ENCODE measurements around the gene ACTA2.

The ACTA2 gene

GRCh38 chr10:88893611-88894010 is 59.0 kb downstream of the ACTA2 start:
- Histone ChIP-seq H3K27ac (ENCODE audit: low read depth, low read length) (no peak overlapping the region), H3K4me1 (ENCODE audit: control insufficient read depth, insufficient read depth, low read length) (peaks cover 21% of the 10 kb centered on the region), H3K9ac (ENCODE audit: low read length) (no peak overlapping the region), H3K9me3 (ENCODE audit: control insufficient read depth, insufficient read depth, low read depth, low read length) (no peaks in the 10 kb centered on the region), H3K27me3 (ENCODE audit: control insufficient read depth, insufficient read depth, low read length) (no peaks in the 10 kb centered on the region; the same call in 1 of the 2 replicates), H3K4me3 (ENCODE audit: low read depth, low read length) (no peak overlapping the region), H3K36me3 (ENCODE audit: control insufficient read depth, insufficient read depth, low read length) (no peaks in the 10 kb centered on the region)

- no peaks in the 10 kb centered on the region; the same call in 1 of the 2 replicates for H3K27me3 ChIP-seq (ENCODE audit: control insufficient read depth, insufficient read depth, low read length)
- no peaks in the 10 kb centered on the region for H3K36me3 ChIP-seq (ENCODE audit: control insufficient read depth, insufficient read depth, low read length)
- no peak overlapping the region for H3K9ac ChIP-seq (ENCODE audit: low read length)
- H3K4me3 ChIP-seq (ENCODE audit: low read depth, low read length): no peak overlapping the region
- no peaks in the 10 kb centered on the region for H3K9me3 ChIP-seq (ENCODE audit: control insufficient read depth, insufficient read depth, low read depth, low read length)
- H3K27ac ChIP-seq (ENCODE audit: low read depth, low read length): no peak overlapping the region
- H3K4me1 ChIP-seq (ENCODE audit: control insufficient read depth, insufficient read depth, low read length): peaks cover 16% of the 10 kb centered on the region
These were observed 60.2 kb downstream of the ACTA2 start for GRCh38 chr10:88892222-88892967.

GRCh38 chr10:88890681-88891381 is 61.7 kb downstream of the ACTA2 start:
- H3K9ac ChIP-seq (ENCODE audit: low read length): no peak overlapping the region
- no peak overlapping the region for H3K4me3 ChIP-seq (ENCODE audit: low read depth, low read length)
- H3K4me1 ChIP-seq (ENCODE audit: control insufficient read depth, insufficient read depth, low read length): peaks cover 10% of the 10 kb centered on the region
- H3K27ac ChIP-seq (ENCODE audit: low read depth, low read length): no peak overlapping the region
- H3K27me3 ChIP-seq (ENCODE audit: control insufficient read depth, insufficient read depth, low read length): no peaks in the 10 kb centered on the region; the same call in 1 of the 2 replicates
- no peaks in the 10 kb centered on the region for H3K9me3 ChIP-seq (ENCODE audit: control insufficient read depth, insufficient read depth, low read depth, low read length)
- H3K36me3 ChIP-seq (ENCODE audit: control insufficient read depth, insufficient read depth, low read length): no peaks in the 10 kb centered on the region

- Histone ChIP-seq H3K27ac (ENCODE audit: low read depth, low read length) (no peak overlapping the region), H3K27me3 (ENCODE audit: control insufficient read depth, insufficient read depth, low read length) (no peaks in the 10 kb centered on the region; the same call in 1 of the 2 replicates), H3K4me3 (ENCODE audit: low read depth, low read length) (no peak overlapping the region), H3K36me3 (ENCODE audit: control insufficient read depth, insufficient read depth, low read length) (no peaks in the 10 kb centered on the region), H3K9ac (ENCODE audit: low read length) (no peak overlapping the region), H3K9me3 (ENCODE audit: control insufficient read depth, insufficient read depth, low read depth, low read length) (no peaks in the 10 kb centered on the region), H3K4me1 (ENCODE audit: control insufficient read depth, insufficient read depth, low read length) (peaks cover 10% of the 10 kb centered on the region)
These were observed 62.8 kb downstream of the ACTA2 start for GRCh38 chr10:88889559-88890337.

GRCh38 chr10:88888810-88889445 is 63.6 kb downstream of the ACTA2 start:
- Histone ChIP-seq H3K9me3 (ENCODE audit: control insufficient read depth, insufficient read depth, low read depth, low read length) (no peaks in the 10 kb centered on the region), H3K27ac (ENCODE audit: low read depth, low read length) (no peak overlapping the region), H3K36me3 (ENCODE audit: control insufficient read depth, insufficient read depth, low read length) (no peaks in the 10 kb centered on the region), H3K4me3 (ENCODE audit: low read depth, low read length) (no peak overlapping the region), H3K27me3 (ENCODE audit: control insufficient read depth, insufficient read depth, low read length) (no peaks in the 10 kb centered on the region; the same call in 1 of the 2 replicates), H3K9ac (ENCODE audit: low read length) (no peak overlapping the region), H3K4me1 (ENCODE audit: control insufficient read depth, insufficient read depth, low read length) (peaks cover 10% of the 10 kb centered on the region)

GRCh38 chr10:88886557-88886956 is 66.0 kb downstream of the ACTA2 start:
- Histone ChIP-seq H3K36me3 (ENCODE audit: control insufficient read depth, insufficient read depth, low read length) (no peaks in the 10 kb centered on the region), H3K9me3 (ENCODE audit: control insufficient read depth, insufficient read depth, low read depth, low read length) (no peaks in the 10 kb centered on the region), H3K9ac (ENCODE audit: low read length) (no peak overlapping the region), H3K27ac (ENCODE audit: low read depth, low read length) (no peak overlapping the region), H3K4me1 (ENCODE audit: control insufficient read depth, insufficient read depth, low read length) (0 out of 2 replicates have a peak, but pooled peaks cover 4% of the 10 kb centered on the region), H3K4me3 (ENCODE audit: low read depth, low read length) (no peak overlapping the region), H3K27me3 (ENCODE audit: control insufficient read depth, insufficient read depth, low read length) (peaks cover 7% of the 10 kb centered on the region; the same call in 1 of the 2 replicates)
